Measurements from ENCODE around the gene NUAK2.

GRCh38 chr1:205270271-205270670, 51.3 kb downstream of the NUAK2 start:
- no peak for TF ChIP-seq CTCF (IDR thresholded peaks at IDR 0.05; ENCODE audit: low read length)
- no peak for TF ChIP-seq EZH2 (IDR thresholded peaks at IDR 0.05; ENCODE audit: borderline replicate concordance, low read length)

All from OCI-LY1 (cell line).